NCI-H82 (cell line): Measurements from ENCODE around the gene CLCF1.
"Not testable (repeated sequence)": the region's sequence is repeated elsewhere in the genome, so short reads cannot be mapped to it uniquely, and the experiment has no call there.

Experiments
- DNase-seq: peaks from one replicate; lab custom pipeline; 2025; lab: John Stamatoyannopoulos, UW

CLCF1 gene

GRCh38 chr11:67408437-67409200, 35.2 kb upstream of the CLCF1 start:
- DNase-seq = no peak

DNA sequence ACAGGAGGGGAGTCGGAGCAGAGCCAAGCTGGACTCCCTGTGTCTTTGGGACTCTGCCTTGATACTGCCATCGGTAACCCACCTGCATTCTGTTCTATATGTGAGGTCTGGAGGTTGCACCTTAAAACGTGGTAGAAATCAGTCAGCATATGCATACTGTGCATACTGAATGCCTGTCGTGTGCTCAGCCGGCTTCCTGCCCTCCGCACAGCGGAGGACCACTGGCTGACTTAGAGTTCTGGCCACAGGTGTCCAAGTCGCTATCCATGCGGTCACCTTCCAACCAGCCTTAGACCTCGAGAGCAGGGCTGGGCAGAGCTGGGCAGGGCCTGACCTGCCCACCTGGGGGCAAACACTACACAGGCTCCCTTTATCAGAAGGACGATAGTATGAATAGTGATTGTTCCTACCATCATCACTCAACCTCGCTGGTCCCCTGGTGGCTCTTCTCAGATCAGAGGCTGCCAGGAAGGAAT, 34.3 kb upstream of the CLCF1 start:
- no peak for DNase-seq

DNA sequence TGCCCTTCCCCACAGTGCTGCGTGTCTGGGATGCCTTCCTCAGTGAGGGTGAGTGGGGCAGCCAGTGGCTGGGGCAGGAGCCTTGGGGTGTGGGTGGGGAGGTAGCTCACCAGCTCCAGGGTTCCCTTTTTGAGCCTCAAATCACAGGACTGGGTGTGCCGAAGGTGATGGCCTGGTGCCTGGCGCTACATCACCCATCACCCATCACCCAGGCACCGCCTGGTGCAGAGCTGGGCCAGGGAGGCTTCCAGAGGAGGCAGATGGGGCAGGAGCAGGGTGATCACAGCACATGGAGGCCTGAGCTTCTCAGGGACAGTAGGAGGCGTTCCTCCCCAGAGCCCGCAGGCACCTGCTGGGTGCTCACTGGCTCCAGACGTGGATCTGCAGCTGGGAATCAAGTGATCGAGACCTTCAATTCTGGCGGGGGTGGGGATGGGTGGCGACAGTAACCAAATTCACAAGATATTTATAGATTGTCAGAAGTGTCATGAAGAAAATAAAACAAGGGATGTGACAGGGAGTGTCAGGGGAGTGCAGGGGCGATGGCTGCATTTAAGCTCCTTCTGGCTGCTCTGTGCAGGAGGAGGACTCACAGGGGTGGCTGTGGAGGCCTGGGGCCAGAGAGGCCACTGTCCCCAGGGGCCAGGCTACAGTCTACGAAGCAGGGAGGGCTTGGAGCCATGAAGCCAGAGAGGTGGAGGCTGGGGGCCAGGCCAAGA, 33.7 kb upstream of the CLCF1 start:
- peak; percentile 29 for DNase-seq

DNA sequence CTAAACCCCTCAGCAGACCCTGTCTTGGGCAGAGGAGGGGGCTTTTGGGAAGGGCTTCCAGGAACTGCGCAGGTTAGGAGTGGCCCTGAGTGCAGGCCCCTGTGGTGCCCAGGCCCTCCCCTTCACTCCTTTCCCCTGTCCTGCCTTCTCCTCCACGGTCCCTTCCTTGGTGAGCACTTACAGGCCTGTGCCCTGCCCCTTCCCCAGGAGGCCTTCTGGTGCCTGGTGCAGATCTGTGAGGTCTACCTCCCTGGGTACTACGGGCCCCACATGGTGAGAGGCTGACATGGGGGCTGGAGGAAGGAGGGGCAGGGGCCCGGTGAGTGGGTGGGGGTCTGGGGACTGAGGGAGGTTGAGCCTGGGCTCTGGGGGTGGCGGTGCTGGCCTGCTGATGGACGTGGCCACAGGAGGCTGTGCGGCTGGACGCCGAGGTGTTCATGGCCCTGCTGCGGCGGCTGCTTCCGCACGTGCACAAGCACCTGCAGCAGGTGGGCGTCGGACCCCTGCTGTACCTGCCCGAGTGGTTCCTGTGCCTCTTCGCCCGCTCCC, 33.1 kb upstream of the CLCF1 start:
- DNase-seq = no peak

GRCh38 chr11:67405688-67406339, 32.4 kb upstream of the CLCF1 start:
- no peak for DNase-seq

DNA sequence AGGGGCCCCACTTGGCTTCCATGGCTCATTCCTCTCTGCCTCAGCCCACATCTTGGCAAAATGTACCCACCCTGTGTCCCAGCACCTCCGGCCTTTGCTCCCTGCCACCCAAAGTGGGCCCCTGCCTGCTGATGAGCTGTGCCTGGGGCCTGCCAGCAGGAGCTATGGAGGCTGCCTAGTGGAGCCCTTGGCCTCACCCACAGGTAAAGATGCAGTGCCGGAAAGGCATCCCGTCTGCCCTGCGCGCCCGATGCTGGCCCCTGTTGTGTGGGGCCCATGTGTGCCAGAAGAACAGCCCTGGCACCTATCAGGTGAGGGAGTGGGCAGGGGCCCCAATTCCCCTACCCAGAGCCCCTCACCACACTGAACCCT, 31.8 kb upstream of the CLCF1 start:
- DNase-seq = no peak

- DNase-seq = no peak
Observed at GRCh38 chr11:67404515-67405195, 31.3 kb upstream of the CLCF1 start.

DNA sequence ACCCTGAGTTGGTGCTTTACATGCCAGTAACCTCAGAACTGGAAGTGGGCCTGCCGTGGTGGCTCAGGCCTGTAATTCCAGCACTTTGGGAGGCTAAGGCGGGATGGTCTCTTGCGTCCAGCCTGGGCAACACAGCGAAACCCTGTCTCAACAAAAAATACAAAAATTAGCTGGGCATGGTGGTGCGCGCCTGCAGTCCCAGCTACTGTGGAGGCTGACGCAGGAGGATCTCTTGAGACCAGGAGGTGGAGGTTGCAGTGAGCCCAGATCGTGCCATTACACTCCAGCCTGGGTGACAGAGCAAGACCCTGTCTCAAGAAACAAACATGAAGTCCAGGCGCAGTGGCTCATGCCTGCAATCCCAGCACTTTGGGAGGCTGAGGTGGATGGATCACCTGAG, 29.7 kb upstream of the CLCF1 start:
- not testable (repeated sequence) for DNase-seq

GRCh38 chr11:67402192-67402839, 28.9 kb upstream of the CLCF1 start:
- peak; percentile 81 for DNase-seq

GRCh38 chr11:67401495-67402191, 28.2 kb upstream of the CLCF1 start, which contains the start of gene PPP1CA:
Gene PPP1CA, minus strand, starts transcription at chr11:67401858. Its CDS starts 76 bp downstream, at chr11:67401782.
- DNase-seq = peak; percentile 94

DNA sequence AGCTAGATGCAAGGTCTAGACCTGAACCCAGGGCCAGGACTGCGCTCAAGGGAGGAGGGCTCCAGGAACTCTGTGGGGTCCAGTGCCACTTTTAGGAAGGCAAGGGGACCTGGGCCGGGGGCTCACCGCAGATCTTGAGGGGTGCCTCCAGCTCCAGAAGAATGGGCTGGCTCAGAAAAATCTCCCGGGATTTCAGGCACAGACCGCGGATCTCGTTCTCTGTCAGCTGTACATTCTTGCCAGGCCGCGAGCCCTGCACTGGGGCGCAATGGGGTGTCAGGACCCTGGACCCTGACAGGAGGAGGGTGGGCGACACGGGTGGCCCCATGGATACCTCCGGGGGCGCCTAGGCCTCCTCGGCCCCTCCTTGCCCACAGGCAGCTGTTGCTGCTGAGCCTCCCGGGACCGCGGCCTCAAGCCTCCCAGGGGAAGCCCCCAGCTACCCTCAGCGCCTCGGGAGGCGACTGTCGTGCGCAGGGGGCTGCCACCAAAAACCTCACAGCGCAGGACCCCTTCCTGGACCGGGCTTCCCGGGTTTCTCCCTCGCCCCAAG, 27.6 kb upstream of the CLCF1 start:
- DNase-seq = no peak

GRCh38 chr11:67400251-67400941, 27.0 kb upstream of the CLCF1 start:
- no peak for DNase-seq

GRCh38 chr11:67398661-67399563, 25.5 kb upstream of the CLCF1 start:
- DNase-seq = no peak

GRCh38 chr11:67397986-67398660, 24.7 kb upstream of the CLCF1 start:
- DNase-seq = no peak

DNA sequence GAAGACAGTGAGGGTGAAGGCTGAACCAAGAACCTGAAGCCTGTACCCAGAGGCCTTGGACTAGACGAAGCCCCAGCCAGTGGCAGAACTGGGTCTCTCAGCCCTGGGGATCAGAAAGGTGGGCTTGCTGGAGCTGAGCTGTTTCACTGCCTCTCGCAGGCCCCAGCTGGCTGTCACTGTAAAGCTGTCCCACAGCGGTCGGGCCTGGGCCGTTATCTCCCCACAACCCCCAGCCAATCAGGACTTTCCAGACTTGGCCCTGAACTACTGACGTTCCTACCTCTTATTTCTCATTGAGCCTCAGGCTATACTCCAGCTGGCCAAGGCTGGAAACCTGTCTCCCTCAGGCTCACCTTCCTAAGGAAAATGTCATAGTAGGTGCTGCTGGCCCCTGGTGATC, 24.1 kb upstream of the CLCF1 start:
- no peak for DNase-seq

DNA sequence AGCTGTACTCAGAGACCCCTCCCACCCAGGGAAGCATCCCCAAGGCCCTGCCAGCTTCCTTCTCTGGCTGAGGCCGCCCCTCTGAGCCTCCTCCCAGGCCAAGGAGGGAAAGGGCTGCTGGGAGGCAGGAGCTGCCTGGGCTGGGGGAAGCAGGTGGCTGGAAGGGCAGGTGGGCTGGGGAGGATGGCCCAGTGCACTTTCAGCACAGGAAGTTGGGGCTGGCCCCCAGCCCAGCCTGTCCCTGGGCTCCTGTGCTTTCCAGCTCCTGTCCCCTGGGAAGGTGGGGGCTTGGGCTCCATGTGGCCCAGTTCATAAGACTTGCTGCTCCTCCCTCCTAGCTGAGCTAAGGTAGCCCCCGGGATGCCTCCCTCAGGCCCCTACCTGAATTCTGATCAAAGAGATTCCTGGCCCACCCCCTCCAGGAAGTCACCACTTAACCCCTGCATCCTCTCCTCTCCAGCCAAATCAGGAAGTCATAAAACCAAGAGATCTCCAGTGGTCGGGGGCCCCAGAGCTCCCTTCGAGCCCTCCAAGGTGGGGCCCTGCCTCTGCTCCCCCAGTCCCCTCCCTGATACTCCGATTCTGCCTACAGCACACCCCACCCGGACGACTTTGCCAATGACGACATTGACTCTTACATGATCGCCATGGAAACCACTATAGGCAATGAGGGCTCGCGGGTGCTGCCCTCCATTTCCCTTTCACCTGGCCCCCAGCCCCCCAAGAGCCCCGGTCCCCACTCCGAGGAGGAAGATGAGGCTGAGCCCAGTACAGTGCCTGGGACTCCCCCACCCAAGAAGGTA, 23.4 kb upstream of the CLCF1 start:
- DNase-seq = no peak

- no peak for DNase-seq
Observed at GRCh38 chr11:67396259-67396581, 22.8 kb upstream of the CLCF1 start.
